Trophoblast cell (in vitro differentiated cells and primary cell): ENCODE results near the gene DYNLT4. TPM values are rescaled to one million over a fixed set of nuclear protein-coding genes. Genes with fewer than 3 reads are reported as not detected.
A peak's percentile ranks its signal among the peaks of the same experiment; 100 is the strongest.

Experiments
- DNase-seq, 2 donors: peaks; one replicate each; pipeline ENCODE4 v3.0.0-alpha.2; 2016
- H2AFZ ChIP-seq: 2 replicates; pipeline ENCODE4 v1.6.1; 2013; ENCODE audit warnings: low read length, moderate library complexity, mild to moderate bottlenecking; ENCODE audit not compliant: insufficient read depth, poor library complexity
- H2AK5ac ChIP-seq: 2 replicates; pipeline ENCODE4 v1.6.1; 2013; ENCODE audit warnings: mild to moderate bottlenecking, low read length
- H2BK120ac ChIP-seq: 2 replicates; pipeline ENCODE4 v1.6.1; 2013; ENCODE audit warnings: low read length, mild to moderate bottlenecking, moderate library complexity; ENCODE audit not compliant: insufficient read depth, poor library complexity
- H2BK12ac ChIP-seq: 2 replicates; pipeline ENCODE4 v1.6.1; 2013; ENCODE audit warnings: mild to moderate bottlenecking, low read length, moderate library complexity
- H2BK5ac ChIP-seq: 2 replicates; pipeline ENCODE4 v1.6.1; 2013; ENCODE audit warnings: low read length, low read depth, moderate library complexity, mild to moderate bottlenecking; ENCODE audit not compliant: poor library complexity
- H3K14ac ChIP-seq: 2 replicates; pipeline ENCODE4 v1.6.1; 2013; ENCODE audit warnings: mild to moderate bottlenecking, low read length
- H3K18ac ChIP-seq: 2 replicates; pipeline ENCODE4 v1.6.1; 2013; ENCODE audit warnings: mild to moderate bottlenecking, low read length
- H3K23ac ChIP-seq: 2 replicates; pipeline ENCODE4 v1.6.1; 2013; ENCODE audit warnings: low read length
- H3K27ac ChIP-seq: 2 replicates; pipeline ENCODE4 v1.5.1; 2013; ENCODE audit warnings: low read depth, mild to moderate bottlenecking, inconsistent platforms, low read length, moderate library complexity
- H3K27me3 ChIP-seq: 2 replicates; pipeline ENCODE4 v1.6.1; 2013; ENCODE audit warnings: inconsistent platforms, mild to moderate bottlenecking, low read length, moderate library complexity; ENCODE audit not compliant: insufficient read depth
- H3K36me3 ChIP-seq, 2 experiments: 1 replicate in 1 of 2; 2 replicates in 1 of 2; pipeline ENCODE4 v1.6.1; 2013; ENCODE audit warnings: low read length in 2 of 2, mild to moderate bottlenecking in 2 of 2, moderate library complexity in 1 of 2; ENCODE audit not compliant: insufficient read depth in 2 of 2, control insufficient read depth in 1 of 2
- H3K4ac ChIP-seq: 2 replicates; pipeline ENCODE4 v1.6.1; 2013; ENCODE audit warnings: low read depth, mild to moderate bottlenecking, low read length, moderate library complexity
- H3K4me1 ChIP-seq, 2 experiments: 1 replicate in 1 of 2; 2 replicates in 1 of 2; pipeline ENCODE4 v1.6.1; 2013; ENCODE audit warnings: low read length in 2 of 2, mild to moderate bottlenecking in 2 of 2, moderate library complexity in 1 of 2; ENCODE audit not compliant: insufficient read depth in 2 of 2, control insufficient read depth in 1 of 2
- H3K4me2 ChIP-seq: 2 replicates; pipeline ENCODE4 v1.6.1; 2013; ENCODE audit warnings: inconsistent platforms, mild to moderate bottlenecking, low read length, moderate library complexity
- H3K4me3 ChIP-seq: 2 replicates; pipeline ENCODE4 v1.5.1; 2013; ENCODE audit warnings: mild to moderate bottlenecking, low read depth, low read length, inconsistent platforms
- H3K79me1 ChIP-seq: one replicate; pipeline ENCODE4 v1.6.1; 2013; ENCODE audit warnings: low read length
- H3K79me2 ChIP-seq: 2 replicates; pipeline ENCODE4 v1.6.1; 2013; ENCODE audit warnings: low read length, mild to moderate bottlenecking; ENCODE audit not compliant: control insufficient read depth, insufficient read depth, poor library complexity
- H3K9ac ChIP-seq: 2 replicates; pipeline ENCODE4 v1.6.1; 2013; ENCODE audit warnings: mild to moderate bottlenecking, low read length
- H3K9me3 ChIP-seq: 2 replicates; pipeline ENCODE4 v1.6.1; 2013; ENCODE audit warnings: low read depth, mild to moderate bottlenecking, control low read depth, inconsistent platforms, low read length; ENCODE audit not compliant: insufficient read depth
- H4K12ac ChIP-seq: 2 replicates; pipeline ENCODE4 v1.6.1; 2013; ENCODE audit warnings: low read depth, mild to moderate bottlenecking, low read length, moderate library complexity
- H4K8ac ChIP-seq: 2 replicates; pipeline ENCODE4 v1.6.1; 2013; ENCODE audit warnings: low read depth, mild to moderate bottlenecking, low read length, moderate library complexity
- H4K91ac ChIP-seq: one replicate; pipeline ENCODE4 v1.6.1; 2013; ENCODE audit warnings: low read depth, mild to moderate bottlenecking, low read length, moderate library complexity
- WGBS: extraction: QIAGEN DNeasy Blood & Tissue Kit; methylation state at CpG from one replicate; pipeline ENCODE4 v1.1.7; 2013; ENCODE audit warnings: missing lambda C conversion rate; ENCODE audit not compliant: insufficient read length, insufficient coverage; ENCODE audit errors: extremely low coverage; 5-methylcytosine and 5-hydroxymethylcytosine counted together
- polyA plus RNA-seq: library from polyadenylated mRNA; stranded (reverse); fragments of 200-250 nt; gene quantifications from 2 replicates; pipeline ENCODE4 v1.2.3, GENCODE V29; 2013

Gene DYNLT4
- polyA plus RNA-seq: 0.07 TPM in 1 of 2 replicates, not detected in the other

- WGBS: no CpG with 5 or more reads among the region's 7 CpGs
- peak within 1 kb of the TSS; percentile 35 for H3K9ac ChIP-seq
- peaks cover 25% of the 10 kb centered on the region for H3K79me2 ChIP-seq
Measured at GRCh38 chr1:44806704-44807363, at the start of gene DYNLT4. DYNLT4 (minus strand) TSS chr1:44807351; CDS start chr1:44806668, 683 bp downstream.

GRCh38 chr1:44855742-44856141 is 48.6 kb upstream of the DYNLT4 start:
- Histone ChIP-seq H3K79me2 (no peaks in the 10 kb centered on the region), H3K4ac (no peak overlapping the region), H3K9ac (no peak overlapping the region), H2BK5ac (no peak overlapping the region), H3K36me3 (peaks cover 0 to 3% of the 10 kb centered on the region in 2 experiments), H3K4me2 (no peak overlapping the region), H3K14ac (no peak overlapping the region), H3K23ac (no peak overlapping the region), H3K9me3 (no peaks in the 10 kb centered on the region), H2AK5ac (no peak overlapping the region), H3K27me3 (no peaks in the 10 kb centered on the region), H3K27ac (no peak overlapping the region), H4K12ac (no peak overlapping the region), H2BK12ac (no peak overlapping the region), H3K18ac (no peak overlapping the region), H2BK120ac (no peak overlapping the region), H4K91ac (no peak overlapping the region), H4K8ac (no peak overlapping the region), H3K4me3 (no peak overlapping the region), H2AFZ (no peak overlapping the region), H3K4me1 (no peaks in the 10 kb centered on the region), H3K79me1 (no peaks in the 10 kb centered on the region)
- peak in 1 of 2 donors; percentile 55 for DNase-seq
- no CpG with 5 or more reads among the region's 7 CpGs for WGBS

More at GRCh38 chr1:44806704-44807363, at the start of gene DYNLT4:
- Histone ChIP-seq H3K4me3 (no peak within 1 kb of the TSS), H3K4me2 (peak within 1 kb of the TSS; percentile 27), H2BK5ac (peak within 1 kb of the TSS; percentile 91), H4K91ac (peak within 1 kb of the TSS; percentile 96), H2AFZ (peak within 1 kb of the TSS; percentile 24), H3K27me3 (no peaks in the 10 kb centered on the region), H4K8ac (peak within 1 kb of the TSS; percentile 86), H3K79me1 (peaks cover 49% of the 10 kb centered on the region), H3K14ac (peak within 1 kb of the TSS; percentile 73), H3K4ac (peak within 1 kb of the TSS; percentile 84), H3K9me3 (no peaks in the 10 kb centered on the region), H3K23ac (no peak within 1 kb of the TSS), H3K18ac (peak within 1 kb of the TSS; percentile 64), H3K4me1 (peaks cover 64 to 68% of the 10 kb centered on the region in 2 experiments), H4K12ac (peak within 1 kb of the TSS; percentile 31), H2AK5ac (peak within 1 kb of the TSS; percentile 37), H2BK12ac (peak within 1 kb of the TSS; percentile 94), H2BK120ac (peak within 1 kb of the TSS; percentile 92), H3K27ac (peak within 1 kb of the TSS; percentile 98), H3K36me3 (peaks cover 44 to 49% of the 10 kb centered on the region in 2 experiments)
- no peak for DNase-seq

- Histone ChIP-seq H4K91ac (no peak overlapping the region), H3K27ac (no peak overlapping the region), H3K79me1 (no peaks in the 10 kb centered on the region), H3K36me3 (peaks cover 0 to 3% of the 10 kb centered on the region in 2 experiments), H3K14ac (no peak overlapping the region), H3K18ac (no peak overlapping the region), H2AFZ (no peak overlapping the region), H2BK12ac (no peak overlapping the region), H2BK120ac (no peak overlapping the region), H3K9me3 (no peaks in the 10 kb centered on the region), H4K12ac (no peak overlapping the region), H4K8ac (no peak overlapping the region), H2AK5ac (no peak overlapping the region), H3K4me2 (no peak overlapping the region), H3K4me3 (no peak overlapping the region), H3K23ac (no peak overlapping the region), H3K4me1 (no peaks in the 10 kb centered on the region), H3K9ac (no peak overlapping the region), H3K4ac (no peak overlapping the region), H2BK5ac (no peak overlapping the region), H3K79me2 (no peaks in the 10 kb centered on the region), H3K27me3 (no peaks in the 10 kb centered on the region)
- DNase-seq: no peak
- WGBS: no CpG with 5 or more reads among the region's 1 CpG
Measured at GRCh38 chr1:44854970-44855369, 47.8 kb upstream of the DYNLT4 start.

- no peak overlapping the region for H3K4me3 ChIP-seq
- no peaks in the 10 kb centered on the region for H3K79me2 ChIP-seq
- no peak overlapping the region for H3K14ac ChIP-seq
- WGBS: no CpG with 5 or more reads among the region's 6 CpGs
- no peaks in the 10 kb centered on the region for H3K4me1 ChIP-seq
- H3K23ac ChIP-seq: no peak overlapping the region
- H2AK5ac ChIP-seq: no peak overlapping the region
- H2BK5ac ChIP-seq: no peak overlapping the region
- no peak overlapping the region for H4K8ac ChIP-seq
- H2AFZ ChIP-seq: no peak overlapping the region
- H4K91ac ChIP-seq: no peak overlapping the region
- H3K27me3 ChIP-seq: no peaks in the 10 kb centered on the region
- no peak overlapping the region for H3K4me2 ChIP-seq
- no peak for DNase-seq
- H3K4ac ChIP-seq: no peak overlapping the region
- H3K9me3 ChIP-seq: no peaks in the 10 kb centered on the region
- no peak overlapping the region for H2BK12ac ChIP-seq
- no peak overlapping the region for H3K9ac ChIP-seq
- H3K27ac ChIP-seq: no peak overlapping the region
- H4K12ac ChIP-seq: no peak overlapping the region
- no peak overlapping the region for H3K18ac ChIP-seq
- no peaks in the 10 kb centered on the region for H3K79me1 ChIP-seq
- H3K36me3 ChIP-seq: no peaks in the 10 kb centered on the region
- no peak overlapping the region for H2BK120ac ChIP-seq
Measured at GRCh38 chr1:44853201-44853600, 46.0 kb upstream of the DYNLT4 start.
